Osteoblast (primary cell): Measurements from ENCODE around the gene CNGA1. TPM values are rescaled to one million over a fixed set of nuclear protein-coding genes. Genes with fewer than 3 reads are reported as not detected.

Experiments used
- DNase-seq: peaks from one replicate; pipeline ENCODE4 v3.0.0; 2011; ENCODE audit warnings: low spot score, mixed read lengths; ENCODE audit not compliant: insufficient read length; ENCODE audit errors: missing footprints
- H2AFZ ChIP-seq: 2 replicates; pipeline ENCODE4 v1.6.0; 2011; ENCODE audit warnings: mild to moderate bottlenecking, low read length
- H3K27ac ChIP-seq: 2 replicates; pipeline ENCODE4 v1.5.1; 2011; ENCODE audit warnings: mild to moderate bottlenecking, low read depth, low read length, moderate library complexity
- H3K27me3 ChIP-seq: 2 replicates; pipeline ENCODE4 v1.6.0; 2012; ENCODE audit warnings: mild to moderate bottlenecking, control low read depth, inconsistent platforms, low read length, moderate library complexity; ENCODE audit not compliant: insufficient read depth
- H3K36me3 ChIP-seq: 2 replicates; pipeline ENCODE4 v1.5.1; 2011; ENCODE audit warnings: mild to moderate bottlenecking, low read length, control low read depth, moderate library complexity; ENCODE audit not compliant: insufficient read depth
- H3K4me1 ChIP-seq: 2 replicates; pipeline ENCODE4 v1.5.1; 2011; ENCODE audit warnings: mild to moderate bottlenecking, low read length, control low read depth, moderate library complexity; ENCODE audit not compliant: insufficient read depth
- H3K4me2 ChIP-seq: 2 replicates; pipeline ENCODE4 v1.6.0; 2011; ENCODE audit warnings: mild to moderate bottlenecking, low read length; ENCODE audit not compliant: insufficient read depth
- H3K4me3 ChIP-seq: fragments of 200-600 bp; sonication (generic); 3 replicates; pipeline ENCODE4 v1.5.1; 2012; ENCODE audit warnings: mild to moderate bottlenecking, low read length, inconsistent platforms; ENCODE audit not compliant: insufficient read depth
- H3K79me2 ChIP-seq: 2 replicates; pipeline ENCODE4 v1.6.0; 2012; ENCODE audit warnings: mild to moderate bottlenecking, low read length, control low read depth, inconsistent platforms; ENCODE audit not compliant: insufficient read depth
- H3K9me3 ChIP-seq: 2 replicates; pipeline ENCODE4 v1.5.1; 2011; ENCODE audit warnings: low read depth, low read length, control low read depth
- H4K20me1 ChIP-seq: 2 replicates; pipeline ENCODE4 v1.6.0; 2012; ENCODE audit warnings: mild to moderate bottlenecking, low read length, control low read depth; ENCODE audit not compliant: insufficient read depth
- CTCF ChIP-seq: IDR thresholded peaks from 2 replicates; pipeline ENCODE4 v1.5.1; 2011; ENCODE audit warnings: mild to moderate bottlenecking, low read depth, low read length, moderate library complexity; ENCODE audit errors: extremely low read depth
- total RNA-seq: library from RNA; depleted of rRNA; stranded (reverse); fragments of >200 nt; gene quantifications from 2 replicates; pipeline ENCODE4 v1.2.3, GENCODE V29; 2012

Gene CNGA1
- total RNA-seq, 1 donor: not detected

- TF ChIP-seq CTCF: no peak
- H3K9me3 ChIP-seq: no peaks in the 10 kb centered on the region
- no peaks in the 10 kb centered on the region for H3K4me1 ChIP-seq
- H3K27ac ChIP-seq: no peak overlapping the region
- no peak overlapping the region for H2AFZ ChIP-seq
- H3K4me3 ChIP-seq: no peak overlapping the region
- H3K79me2 ChIP-seq: no peaks in the 10 kb centered on the region
- DNase-seq: no peak
- no peaks in the 10 kb centered on the region for H3K27me3 ChIP-seq
- no peak overlapping the region for H3K4me2 ChIP-seq
- H4K20me1 ChIP-seq: no peaks in the 10 kb centered on the region
- no peaks in the 10 kb centered on the region for H3K36me3 ChIP-seq
Observed at GRCh38 chr4:48032721-48033120, 16.2 kb upstream of the CNGA1 start.

- TF ChIP-seq CTCF: no peak
- no peak overlapping the region for H2AFZ ChIP-seq
- no peak overlapping the region for H3K4me3 ChIP-seq
- no peaks in the 10 kb centered on the region for H3K27me3 ChIP-seq
- no peaks in the 10 kb centered on the region for H3K79me2 ChIP-seq
- DNase-seq: no peak
- no peaks in the 10 kb centered on the region for H3K36me3 ChIP-seq
- H3K4me2 ChIP-seq: no peak overlapping the region
- no peak overlapping the region for H3K27ac ChIP-seq
- H4K20me1 ChIP-seq: no peaks in the 10 kb centered on the region
- H3K9me3 ChIP-seq: no peaks in the 10 kb centered on the region
- H3K4me1 ChIP-seq: no peaks in the 10 kb centered on the region
Observed at GRCh38 chr4:48031802-48032525, 15.5 kb upstream of the CNGA1 start.

- H3K9me3 ChIP-seq: no peaks in the 10 kb centered on the region
- no peak for DNase-seq
- no peak overlapping the region for H2AFZ ChIP-seq
- no peaks in the 10 kb centered on the region for H3K4me1 ChIP-seq
- no peaks in the 10 kb centered on the region for H4K20me1 ChIP-seq
- no peaks in the 10 kb centered on the region for H3K27me3 ChIP-seq
- H3K4me3 ChIP-seq: no peak overlapping the region
- H3K79me2 ChIP-seq: no peaks in the 10 kb centered on the region
- no peak for TF ChIP-seq CTCF
- no peak overlapping the region for H3K27ac ChIP-seq
- H3K36me3 ChIP-seq: no peaks in the 10 kb centered on the region
- no peak overlapping the region for H3K4me2 ChIP-seq
Observed at GRCh38 chr4:48030470-48030869, 14.0 kb upstream of the CNGA1 start.

GRCh38 chr4:48028696-48029095, 12.2 kb upstream of the CNGA1 start:
- H3K4me3 ChIP-seq: no peak overlapping the region
- no peaks in the 10 kb centered on the region for H3K36me3 ChIP-seq
- H3K27me3 ChIP-seq: no peaks in the 10 kb centered on the region
- H3K9me3 ChIP-seq: no peaks in the 10 kb centered on the region
- no peak overlapping the region for H3K4me2 ChIP-seq
- no peak overlapping the region for H3K27ac ChIP-seq
- H2AFZ ChIP-seq: no peak overlapping the region
- H3K79me2 ChIP-seq: no peaks in the 10 kb centered on the region
- TF ChIP-seq CTCF: no peak
- H4K20me1 ChIP-seq: no peaks in the 10 kb centered on the region
- no peak for DNase-seq
- no peaks in the 10 kb centered on the region for H3K4me1 ChIP-seq
